WTC11 (cell line): ENCODE results near the gene UNKL. TPM values are rescaled to one million over a fixed set of nuclear protein-coding genes. Genes with fewer than 3 reads are reported as not detected.

Source experiments
- ATAC-seq: fragments of 200-7000 bp; cut with Tn5 transposase; 2 replicates; pipeline ENCODE4 v1.10.0; 2021; ENCODE audit warnings: mild to moderate bottlenecking, moderate library complexity
- CTCF ChIA-PET: fragments of 300-600 bp; sonication (Branson Sonifier 250); formaldehyde crosslinking; loops from one replicate; lab custom pipeline; 2021; ENCODE audit warnings: antibody characterized with exemption; lab: Charles Lee
- POLR2A ChIA-PET: fragments of 350-600 bp; sonication (Branson Sonifier 250); formaldehyde crosslinking; loops from one replicate; lab custom pipeline; 2021; ENCODE audit warnings: antibody characterized with exemption; lab: Charles Lee
- DNase-seq: peaks from one replicate; pipeline ENCODE4 v3.0.0; 2021; ENCODE audit warnings: low spot score
- H3K27ac Mint-ChIP-seq: 2 replicates; pipeline ENCODE4 v1.8.0; 2021; ENCODE audit warnings: mixed read lengths
- H3K27me3 Mint-ChIP-seq: 2 replicates; pipeline ENCODE4 v1.8.0; 2021; ENCODE audit warnings: low read depth, mild to moderate bottlenecking, moderate library complexity, mixed read lengths
- H3K36me3 Mint-ChIP-seq: 2 replicates; pipeline ENCODE4 v1.8.0; 2021; ENCODE audit warnings: mixed read lengths
- H3K4me1 Mint-ChIP-seq: 2 replicates; pipeline ENCODE4 v1.8.0; 2022; ENCODE audit warnings: mixed read lengths
- H3K4me3 Mint-ChIP-seq: 2 replicates; pipeline ENCODE4 v1.8.0; 2021; ENCODE audit warnings: mild to moderate bottlenecking, moderate library complexity, mixed read lengths
- H3K9me3 Mint-ChIP-seq: 2 replicates; pipeline ENCODE4 v1.8.0; 2021; ENCODE audit warnings: mixed read lengths
- EMX1 ChIP-seq: fragments of 250-450 bp; sonication (Bioruptor Pico); IDR thresholded peaks from 2 replicates; pipeline ENCODE4 v1.8.0; 2021; ENCODE audit warnings: mild to moderate bottlenecking
- GABPB1 ChIP-seq: sonication (generic); formaldehyde crosslinking; IDR thresholded peaks from 2 replicates; pipeline ENCODE4 v1.8.1; 2023; ENCODE audit warnings: mild to moderate bottlenecking, missing genetic modification reagents
- MXD4 ChIP-seq: fragments of 250-450 bp; sonication (Bioruptor Pico); IDR thresholded peaks from 2 replicates; pipeline ENCODE4 v1.8.0; 2021; ENCODE audit warnings: mild to moderate bottlenecking, moderate library complexity, borderline replicate concordance
- NR2C2 ChIP-seq: sonication (generic); formaldehyde crosslinking; IDR thresholded peaks from 2 replicates; pipeline ENCODE4 v1.8.0; 2022; ENCODE audit warnings: mild to moderate bottlenecking, missing genetic modification reagents
- PRRX2 ChIP-seq: fragments of 250-450 bp; sonication (Bioruptor Pico); IDR thresholded peaks from 2 replicates; pipeline ENCODE4 v1.8.0; 2021; ENCODE audit warnings: mild to moderate bottlenecking
- ZNF317 ChIP-seq: sonication (generic); formaldehyde crosslinking; IDR thresholded peaks from 2 replicates; pipeline ENCODE4 v1.8.1; 2023; ENCODE audit warnings: low read depth, mild to moderate bottlenecking, moderate library complexity, missing genetic modification reagents, borderline replicate concordance
- total RNA-seq: library from RNA; stranded (reverse); gene quantifications from 3 replicates; pipeline ENCODE4 v1.2.3, GENCODE V29; 2021
- TF ChIP-seq, protein P1 (sequence below): sonication (generic); formaldehyde crosslinking; IDR thresholded peaks from 2 replicates; pipeline ENCODE4 v1.8.0; 2023; ENCODE audit warnings: mild to moderate bottlenecking, missing genetic modification reagents
- TF ChIP-seq, protein P2 (sequence below): sonication (generic); formaldehyde crosslinking; IDR thresholded peaks from 2 replicates; pipeline ENCODE4 v1.8.1; 2022; ENCODE audit warnings: low read depth, missing genetic modification reagents, borderline replicate concordance
- TF ChIP-seq, protein P3 (sequence below): sonication (generic); formaldehyde crosslinking; conservative IDR thresholded peaks from 2 replicates; pipeline ENCODE4 v1.8.1; 2023; ENCODE audit warnings: mild to moderate bottlenecking, low read depth, missing genetic modification reagents, moderate library complexity
- TF ChIP-seq, protein P4 (sequence below): sonication (generic); formaldehyde crosslinking; IDR thresholded peaks from 2 replicates; pipeline ENCODE4 v1.8.1; 2023; ENCODE audit warnings: mild to moderate bottlenecking, missing genetic modification reagents, moderate library complexity

Gene UNKL
- total RNA-seq, 1 experiment from 2014 or later = 53.3 TPM

DNA sequence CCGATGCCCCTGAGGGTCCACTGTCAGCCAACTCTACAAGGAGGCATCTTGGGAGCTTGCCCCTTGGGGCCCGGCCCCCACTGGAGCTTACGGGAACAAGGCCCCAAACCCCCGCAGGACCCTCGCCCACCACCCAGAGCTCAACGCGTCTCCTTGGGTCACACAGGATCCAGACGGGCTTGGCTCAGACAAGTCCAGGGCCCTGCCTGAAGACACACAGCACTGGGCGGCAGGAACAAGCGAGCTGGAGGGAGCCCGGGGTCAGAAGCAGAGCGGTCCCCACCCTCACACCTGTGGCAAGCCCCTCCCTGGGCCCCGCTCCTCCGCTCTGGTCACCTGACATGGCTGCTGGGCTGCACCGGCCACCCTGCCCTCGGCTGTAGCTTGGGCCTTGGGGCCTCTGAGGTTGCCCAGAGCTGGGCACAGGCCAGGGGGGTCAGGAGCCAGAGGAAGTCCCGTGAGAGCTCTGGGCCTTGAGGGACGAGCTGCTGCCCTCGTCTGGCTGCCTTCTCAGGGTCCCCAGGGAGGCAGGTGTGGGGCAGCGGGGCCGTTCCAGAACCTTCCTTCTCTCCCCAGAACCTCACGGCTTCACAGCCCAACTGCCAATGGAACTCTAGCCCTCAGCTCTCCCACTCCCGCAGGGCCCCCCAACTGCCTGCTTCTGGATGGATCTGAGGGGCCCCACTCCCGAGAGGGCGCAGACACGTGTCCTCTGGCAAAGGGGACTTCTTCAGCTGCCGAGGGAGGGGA lies 29.7 kb upstream of the UNKL start, which contains the start of gene CCDC154:
Gene CCDC154 (minus strand): TSS at position 577 of the 750 bp plus-strand sequence. CDS start 234 bp downstream, at position 343.
- no peak within 1 kb of the TSS for H3K27ac Mint-ChIP-seq
- CTCF ChIA-PET = interaction anchor here (0.7 to 1.9 kb wide), 5 partner anchors 17 to 280 kb away, joined by 3 to 10 read pairs (median 3); partner anchors contain the start of gene UQCC4
- POLR2A ChIA-PET = no interaction called here
- no peaks in the 10 kb centered on the region for H3K36me3 Mint-ChIP-seq
- no peaks in the 10 kb centered on the region for H3K9me3 Mint-ChIP-seq
- H3K27me3 Mint-ChIP-seq = no peaks in the 10 kb centered on the region
- DNase-seq (no peak), ATAC-seq (no peak; the same call in 1 of the 2 replicates)
- TF ChIP-seq PRRX2 (CRISPR knock-in tag) = no peak
- no peak for TF ChIP-seq GABPB1
- TF ChIP-seq MXD4 (CRISPR knock-in tag) = no peak
- TF ChIP-seq, protein P1, sequence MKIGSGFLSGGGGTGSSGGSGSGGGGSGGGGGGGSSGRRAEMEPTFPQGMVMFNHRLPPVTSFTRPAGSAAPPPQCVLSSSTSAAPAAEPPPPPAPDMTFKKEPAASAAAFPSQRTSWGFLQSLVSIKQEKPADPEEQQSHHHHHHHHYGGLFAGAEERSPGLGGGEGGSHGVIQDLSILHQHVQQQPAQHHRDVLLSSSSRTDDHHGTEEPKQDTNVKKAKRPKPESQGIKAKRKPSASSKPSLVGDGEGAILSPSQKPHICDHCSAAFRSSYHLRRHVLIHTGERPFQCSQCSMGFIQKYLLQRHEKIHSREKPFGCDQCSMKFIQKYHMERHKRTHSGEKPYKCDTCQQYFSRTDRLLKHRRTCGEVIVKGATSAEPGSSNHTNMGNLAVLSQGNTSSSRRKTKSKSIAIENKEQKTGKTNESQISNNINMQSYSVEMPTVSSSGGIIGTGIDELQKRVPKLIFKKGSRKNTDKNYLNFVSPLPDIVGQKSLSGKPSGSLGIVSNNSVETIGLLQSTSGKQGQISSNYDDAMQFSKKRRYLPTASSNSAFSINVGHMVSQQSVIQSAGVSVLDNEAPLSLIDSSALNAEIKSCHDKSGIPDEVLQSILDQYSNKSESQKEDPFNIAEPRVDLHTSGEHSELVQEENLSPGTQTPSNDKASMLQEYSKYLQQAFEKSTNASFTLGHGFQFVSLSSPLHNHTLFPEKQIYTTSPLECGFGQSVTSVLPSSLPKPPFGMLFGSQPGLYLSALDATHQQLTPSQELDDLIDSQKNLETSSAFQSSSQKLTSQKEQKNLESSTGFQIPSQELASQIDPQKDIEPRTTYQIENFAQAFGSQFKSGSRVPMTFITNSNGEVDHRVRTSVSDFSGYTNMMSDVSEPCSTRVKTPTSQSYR (CRISPR knock-in tag) = no peak
- no peak for TF ChIP-seq ZNF317 (CRISPR knock-in tag)
- no peak for TF ChIP-seq NR2C2
- TF ChIP-seq, protein P2, sequence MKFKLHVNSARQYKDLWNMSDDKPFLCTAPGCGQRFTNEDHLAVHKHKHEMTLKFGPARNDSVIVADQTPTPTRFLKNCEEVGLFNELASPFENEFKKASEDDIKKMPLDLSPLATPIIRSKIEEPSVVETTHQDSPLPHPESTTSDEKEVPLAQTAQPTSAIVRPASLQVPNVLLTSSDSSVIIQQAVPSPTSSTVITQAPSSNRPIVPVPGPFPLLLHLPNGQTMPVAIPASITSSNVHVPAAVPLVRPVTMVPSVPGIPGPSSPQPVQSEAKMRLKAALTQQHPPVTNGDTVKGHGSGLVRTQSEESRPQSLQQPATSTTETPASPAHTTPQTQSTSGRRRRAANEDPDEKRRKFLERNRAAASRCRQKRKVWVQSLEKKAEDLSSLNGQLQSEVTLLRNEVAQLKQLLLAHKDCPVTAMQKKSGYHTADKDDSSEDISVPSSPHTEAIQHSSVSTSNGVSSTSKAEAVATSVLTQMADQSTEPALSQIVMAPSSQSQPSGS (CRISPR knock-in tag) = no peak
- TF ChIP-seq EMX1 (CRISPR knock-in tag) = no peak
- H3K4me3 Mint-ChIP-seq = no peak within 1 kb of the TSS
- H3K4me1 Mint-ChIP-seq = no peaks in the 10 kb centered on the region

DNA sequence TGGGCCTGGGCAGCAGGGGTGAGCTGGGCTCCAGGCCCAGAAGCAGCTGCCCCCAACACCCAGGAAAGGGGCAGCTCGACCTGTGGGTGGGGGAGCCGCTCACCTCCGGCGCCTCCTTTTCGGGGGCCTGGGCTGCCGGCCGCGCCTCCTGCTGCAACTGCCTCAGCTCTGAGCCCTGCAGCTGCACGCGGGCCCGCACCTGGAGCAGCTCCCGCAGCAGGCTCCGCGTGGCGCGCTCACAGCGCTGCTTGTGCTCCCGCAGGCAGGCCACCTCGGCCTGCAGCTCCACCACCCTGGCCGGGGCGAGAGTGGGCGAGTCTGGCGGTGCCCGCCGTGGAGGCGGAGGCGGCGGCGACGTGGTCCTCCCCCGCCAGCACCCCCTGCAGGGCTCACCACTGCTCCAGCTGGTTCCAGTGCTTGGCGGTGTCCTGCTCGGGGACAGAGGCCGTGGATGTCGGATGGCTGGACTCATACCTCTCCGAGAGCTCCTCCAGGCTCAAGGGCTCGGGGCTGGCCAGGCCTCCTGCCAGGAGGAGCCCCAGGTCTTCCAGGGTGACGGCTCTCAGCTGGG lies 29.0 kb upstream of the UNKL start:
- POLR2A ChIA-PET = no interaction called here
- no peak for TF ChIP-seq GABPB1
- TF ChIP-seq, protein P1 (CRISPR knock-in tag) = no peak
- TF ChIP-seq, protein P3, sequence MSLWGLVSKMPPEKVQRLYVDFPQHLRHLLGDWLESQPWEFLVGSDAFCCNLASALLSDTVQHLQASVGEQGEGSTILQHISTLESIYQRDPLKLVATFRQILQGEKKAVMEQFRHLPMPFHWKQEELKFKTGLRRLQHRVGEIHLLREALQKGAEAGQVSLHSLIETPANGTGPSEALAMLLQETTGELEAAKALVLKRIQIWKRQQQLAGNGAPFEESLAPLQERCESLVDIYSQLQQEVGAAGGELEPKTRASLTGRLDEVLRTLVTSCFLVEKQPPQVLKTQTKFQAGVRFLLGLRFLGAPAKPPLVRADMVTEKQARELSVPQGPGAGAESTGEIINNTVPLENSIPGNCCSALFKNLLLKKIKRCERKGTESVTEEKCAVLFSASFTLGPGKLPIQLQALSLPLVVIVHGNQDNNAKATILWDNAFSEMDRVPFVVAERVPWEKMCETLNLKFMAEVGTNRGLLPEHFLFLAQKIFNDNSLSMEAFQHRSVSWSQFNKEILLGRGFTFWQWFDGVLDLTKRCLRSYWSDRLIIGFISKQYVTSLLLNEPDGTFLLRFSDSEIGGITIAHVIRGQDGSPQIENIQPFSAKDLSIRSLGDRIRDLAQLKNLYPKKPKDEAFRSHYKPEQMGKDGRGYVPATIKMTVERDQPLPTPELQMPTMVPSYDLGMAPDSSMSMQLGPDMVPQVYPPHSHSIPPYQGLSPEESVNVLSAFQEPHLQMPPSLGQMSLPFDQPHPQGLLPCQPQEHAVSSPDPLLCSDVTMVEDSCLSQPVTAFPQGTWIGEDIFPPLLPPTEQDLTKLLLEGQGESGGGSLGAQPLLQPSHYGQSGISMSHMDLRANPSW (CRISPR knock-in tag) = no peak
- TF ChIP-seq, protein P4, sequence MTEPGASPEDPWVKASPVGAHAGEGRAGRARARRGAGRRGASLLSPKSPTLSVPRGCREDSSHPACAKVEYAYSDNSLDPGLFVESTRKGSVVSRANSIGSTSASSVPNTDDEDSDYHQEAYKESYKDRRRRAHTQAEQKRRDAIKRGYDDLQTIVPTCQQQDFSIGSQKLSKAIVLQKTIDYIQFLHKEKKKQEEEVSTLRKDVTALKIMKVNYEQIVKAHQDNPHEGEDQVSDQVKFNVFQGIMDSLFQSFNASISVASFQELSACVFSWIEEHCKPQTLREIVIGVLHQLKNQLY (CRISPR knock-in tag) = no peak
- TF ChIP-seq, all 79 proteins: peak for 0
- Mint-ChIP-seq H3K36me3 (no peaks in the 10 kb centered on the region), H3K9me3 (no peaks in the 10 kb centered on the region), H3K27me3 (no peaks in the 10 kb centered on the region), H3K4me3 (no peak overlapping the region), H3K27ac (no peak overlapping the region), H3K4me1 (no peaks in the 10 kb centered on the region)
- ATAC-seq = peak; percentile 11; the same call in 1 of the 2 replicates
- no peak for DNase-seq
- CTCF ChIA-PET = interaction anchor here (0.6 to 1.9 kb wide), 6 partner anchors 16 to 117 kb away, joined by 3 to 10 read pairs (median 3); partner anchors contain the start of gene UQCC4
